MM.1S (cell line): Measurements from ENCODE around the gene INPP4A.

Experiments
- DNase-seq: peaks from one replicate; pipeline ENCODE4 v3.0.0-alpha.2; 2015
- H2AFZ ChIP-seq: fragments of 300-600 bp; sonication (generic); 2 replicates; pipeline ENCODE4 v1.6.0; 2016; ENCODE audit warnings: antibody characterized with exemption, low read length
- H3F3A ChIP-seq: fragments of 300-600 bp; sonication (generic); 2 replicates; pipeline ENCODE4 v1.6.1; 2016; ENCODE audit warnings: mild to moderate bottlenecking, antibody characterized with exemption, low read length, moderate library complexity, mixed read lengths; ENCODE audit not compliant: insufficient read depth
- H3K27ac ChIP-seq: fragments of 300-600 bp; sonication (generic); 2 replicates; pipeline ENCODE4 v1.5.1; 2016; ENCODE audit warnings: mild to moderate bottlenecking, low read length
- H3K27me3 ChIP-seq: fragments of 300-600 bp; sonication (generic); replicated peaks from 2 replicates; pipeline ENCODE4 v1.6.0; 2016; ENCODE audit warnings: low read length; ENCODE audit not compliant: insufficient read depth
- H3K36me3 ChIP-seq: fragments of 300-600 bp; sonication (generic); replicated peaks from 2 replicates; pipeline ENCODE4 v1.6.1; 2016; ENCODE audit warnings: mild to moderate bottlenecking, low read length, mixed read lengths; ENCODE audit not compliant: insufficient read depth
- H3K4me1 ChIP-seq: fragments of 300-600 bp; sonication (generic); 2 replicates; pipeline ENCODE4 v1.6.1; 2016; ENCODE audit warnings: low read length, mixed read lengths
- H3K4me2 ChIP-seq: fragments of 300-600 bp; sonication (generic); 2 replicates; pipeline ENCODE4 v1.6.0; 2016; ENCODE audit warnings: low read depth, low read length
- H3K4me3 ChIP-seq: fragments of 300-600 bp; sonication (generic); 2 replicates; pipeline ENCODE4 v1.5.1; 2016; ENCODE audit warnings: low read length, mixed read lengths
- H3K79me2 ChIP-seq: fragments of 300-600 bp; sonication (generic); 2 replicates; pipeline ENCODE4 v1.6.1; 2016; ENCODE audit warnings: mixed run types, low read length, mixed read lengths
- H3K9ac ChIP-seq: fragments of 300-600 bp; sonication (generic); 2 replicates; pipeline ENCODE4 v1.6.1; 2016; ENCODE audit warnings: low read length, mixed read lengths
- H3K9me2 ChIP-seq: fragments of 300-600 bp; sonication (generic); replicated peaks from 2 replicates; pipeline ENCODE4 v1.6.1; 2016; ENCODE audit warnings: mild to moderate bottlenecking, low read length, mixed read lengths; ENCODE audit not compliant: insufficient read depth
- H3K9me3 ChIP-seq: fragments of 300-600 bp; sonication (generic); replicated peaks from 2 replicates; pipeline ENCODE4 v1.6.1; 2016; ENCODE audit warnings: mild to moderate bottlenecking, low read length, mixed read lengths; ENCODE audit not compliant: insufficient read depth
- H4K20me1 ChIP-seq: fragments of 300-600 bp; sonication (generic); 2 replicates; pipeline ENCODE4 v1.6.1; 2016; ENCODE audit warnings: mild to moderate bottlenecking, low read length, moderate library complexity, mixed read lengths; ENCODE audit not compliant: insufficient read depth
- CTCF ChIP-seq: fragments of 300-600 bp; sonication (generic); IDR thresholded peaks from 2 replicates; pipeline ENCODE4 v1.5.1; 2016; ENCODE audit warnings: antibody characterized with exemption, low read length, mixed read lengths
- EZH2 ChIP-seq: fragments of 300-600 bp; sonication (generic); optimal IDR thresholded peaks from 2 replicates; pipeline ENCODE3; 2017; ENCODE audit warnings: low read depth, mild to moderate bottlenecking, antibody characterized with exemption, low read length, mixed read lengths
- EZH2phosphoT487 ChIP-seq: fragments of 300-600 bp; sonication (generic); IDR thresholded peaks from 2 replicates; pipeline ENCODE4 v1.6.1; 2018; ENCODE audit warnings: antibody characterized with exemption, low read length

Gene INPP4A

GRCh38 chr2:98486374-98486981, 41.8 kb downstream of the INPP4A start:
- peaks cover 94% of the 10 kb centered on the region for H3K4me1 ChIP-seq
- peak overlapping the region; percentile 82 for H3K4me2 ChIP-seq
- H3K36me3 ChIP-seq, result 0 out of 2 replicates have a peak, but pooled peaks cover 3% of the 10 kb centered on the region
- H3K9me2 ChIP-seq, result no peaks in the 10 kb centered on the region
- peaks cover 88% of the 10 kb centered on the region for H3K79me2 ChIP-seq
- H3K4me3 ChIP-seq, result no peak overlapping the region
- H2AFZ ChIP-seq, result no peak overlapping the region
- no peaks in the 10 kb centered on the region for H3K27me3 ChIP-seq
- H4K20me1 ChIP-seq, result no peaks in the 10 kb centered on the region
- H3K9me3 ChIP-seq, result no peaks in the 10 kb centered on the region
- H3K27ac ChIP-seq, result peak overlapping the region; percentile 98
- peak overlapping the region; percentile 85 for H3K9ac ChIP-seq
- no peak for TF ChIP-seq EZH2
- no peak for TF ChIP-seq CTCF
- TF ChIP-seq EZH2phosphoT487, result no peak
- H3F3A ChIP-seq, result peaks cover 88% of the 10 kb centered on the region
- peak; percentile 78 for DNase-seq

GRCh38 chr2:98487101-98487805, 42.6 kb downstream of the INPP4A start:
- H3K9me3 ChIP-seq, result no peaks in the 10 kb centered on the region
- peaks cover 88% of the 10 kb centered on the region for H3K79me2 ChIP-seq
- no peak for TF ChIP-seq EZH2
- no peak for TF ChIP-seq CTCF
- TF ChIP-seq EZH2phosphoT487, result no peak
- no peaks in the 10 kb centered on the region for H3K9me2 ChIP-seq
- H3K4me2 ChIP-seq, result peak overlapping the region; percentile 82
- H3K9ac ChIP-seq, result peak overlapping the region; percentile 85
- H3K27ac ChIP-seq, result peak overlapping the region; percentile 98
- H4K20me1 ChIP-seq, result no peaks in the 10 kb centered on the region
- peaks cover 93% of the 10 kb centered on the region for H3K4me1 ChIP-seq
- no peaks in the 10 kb centered on the region for H3K27me3 ChIP-seq
- 0 out of 2 replicates have a peak overlapping the region, but pooled peaks have one; percentile 9 for H3K4me3 ChIP-seq
- no peak for DNase-seq
- no peak overlapping the region for H2AFZ ChIP-seq
- H3F3A ChIP-seq, result peaks cover 80% of the 10 kb centered on the region
- H3K36me3 ChIP-seq, result peaks cover 8% of the 10 kb centered on the region

- DNase-seq, result peak; percentile 96
- no peaks in the 10 kb centered on the region for H3K9me3 ChIP-seq
- H3F3A ChIP-seq, result peaks cover 75% of the 10 kb centered on the region
- no peaks in the 10 kb centered on the region for H3K27me3 ChIP-seq
- H4K20me1 ChIP-seq, result no peaks in the 10 kb centered on the region
- peak overlapping the region; percentile 83 for H3K4me2 ChIP-seq
- peak overlapping the region; percentile 28 for H3K4me3 ChIP-seq
- peak overlapping the region; percentile 90 for H3K9ac ChIP-seq
- no peak overlapping the region for H2AFZ ChIP-seq
- H3K4me1 ChIP-seq, result peaks cover 93% of the 10 kb centered on the region
- TF ChIP-seq CTCF (peak; percentile 63), EZH2 (no peak)
- H3K79me2 ChIP-seq, result peaks cover 89% of the 10 kb centered on the region
- H3K36me3 ChIP-seq, result peaks cover 10% of the 10 kb centered on the region
- no peaks in the 10 kb centered on the region for H3K9me2 ChIP-seq
- peak overlapping the region; percentile 98 for H3K27ac ChIP-seq
Observed at GRCh38 chr2:98487806-98488189, 43.1 kb downstream of the INPP4A start.
